ENCODE data around the gene ACYP2.
"Not testable (repeated sequence)": the region's sequence is repeated elsewhere in the genome, so short reads cannot be mapped to it uniquely, and the experiment has no call there.

Gene ACYP2

DNA sequence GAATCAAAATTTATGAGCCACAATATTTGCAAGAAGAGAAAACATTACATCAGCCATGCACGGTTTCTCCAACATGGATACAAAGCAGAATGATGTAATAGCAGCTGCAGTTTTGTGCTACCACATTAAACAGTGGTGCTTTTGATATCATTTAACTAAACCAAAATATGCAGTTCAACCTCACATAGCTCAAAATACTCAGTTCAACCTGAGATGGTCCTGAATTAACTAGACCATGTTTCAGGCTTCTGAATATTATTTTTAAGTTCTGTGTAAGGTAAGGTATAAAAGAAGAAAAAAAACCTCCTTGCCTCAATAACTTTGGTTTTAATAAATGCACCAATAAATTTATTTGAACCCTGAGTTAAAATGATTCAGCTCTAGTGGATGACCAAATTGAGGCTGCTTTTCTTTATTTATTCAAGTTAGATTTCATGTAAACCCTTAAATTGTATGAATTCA is 159.4 kb downstream of the ACYP2 start:
- DNase-seq: peak; percentile 45

DNA sequence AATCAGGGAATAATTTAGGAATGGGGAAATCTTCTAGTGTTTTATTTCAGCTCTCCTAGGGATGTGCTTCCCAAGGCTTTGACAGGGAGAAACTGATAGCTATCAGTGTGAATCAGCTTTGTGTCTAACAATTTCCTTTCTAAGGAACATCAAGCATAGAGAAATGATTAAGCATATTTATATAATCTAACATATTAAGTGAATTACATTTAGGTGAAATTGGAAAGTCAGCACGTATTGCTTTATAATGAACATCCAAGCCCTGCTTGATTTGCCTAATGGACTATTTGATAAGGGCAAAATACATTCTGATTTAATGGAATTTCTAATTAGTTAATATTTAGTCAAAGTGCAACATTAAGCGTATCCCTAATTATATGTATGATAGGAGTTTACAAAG is 160.1 kb downstream of the ACYP2 start:
- no peak for DNase-seq

- no peak for DNase-seq
Observed at GRCh38 chr2:54279385-54279784, 164.0 kb downstream of the ACYP2 start.

- no peak for DNase-seq
Observed at GRCh38 chr2:54284826-54285225, 169.4 kb downstream of the ACYP2 start.

DNA sequence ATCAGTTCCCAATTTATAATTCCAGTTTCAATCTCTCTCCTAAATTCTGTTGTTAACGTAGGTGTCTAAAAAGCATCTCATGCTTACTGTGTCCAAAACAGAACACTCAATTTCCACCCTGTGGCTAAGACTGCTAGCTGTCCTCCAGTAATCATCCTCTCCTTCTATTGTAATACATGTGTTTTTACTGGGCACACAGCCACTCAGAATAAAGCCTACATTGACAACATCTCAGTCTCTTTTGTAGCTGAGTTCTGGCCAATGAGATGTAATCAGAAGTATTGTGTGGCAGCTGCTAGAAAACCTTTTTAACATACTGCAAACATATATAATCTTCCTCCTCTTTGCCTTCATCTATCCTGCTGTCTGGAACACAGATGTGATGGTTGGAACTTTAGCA is 170.0 kb downstream of the ACYP2 start:
- DNase-seq: no peak

DNA sequence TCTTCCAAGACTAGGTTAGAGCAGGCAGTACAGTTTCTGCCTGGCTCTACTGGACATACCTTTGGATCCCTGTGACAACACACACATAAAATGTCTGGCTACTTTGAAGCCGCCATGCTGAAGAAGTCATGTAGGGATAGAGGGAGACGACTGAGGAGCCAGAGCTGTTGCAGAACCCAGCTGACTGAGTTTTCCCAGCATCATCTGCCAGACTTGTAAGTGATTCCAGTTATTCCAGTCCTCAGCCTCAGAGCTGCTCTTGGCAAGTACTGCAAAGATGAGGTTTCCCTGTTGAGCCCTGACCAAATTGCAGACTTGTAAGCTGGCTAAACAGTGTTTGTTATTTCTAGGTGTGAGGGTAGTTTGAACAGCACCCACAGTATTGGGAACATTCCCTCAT is 172.1 kb downstream of the ACYP2 start:
- DNase-seq: no peak

DNA sequence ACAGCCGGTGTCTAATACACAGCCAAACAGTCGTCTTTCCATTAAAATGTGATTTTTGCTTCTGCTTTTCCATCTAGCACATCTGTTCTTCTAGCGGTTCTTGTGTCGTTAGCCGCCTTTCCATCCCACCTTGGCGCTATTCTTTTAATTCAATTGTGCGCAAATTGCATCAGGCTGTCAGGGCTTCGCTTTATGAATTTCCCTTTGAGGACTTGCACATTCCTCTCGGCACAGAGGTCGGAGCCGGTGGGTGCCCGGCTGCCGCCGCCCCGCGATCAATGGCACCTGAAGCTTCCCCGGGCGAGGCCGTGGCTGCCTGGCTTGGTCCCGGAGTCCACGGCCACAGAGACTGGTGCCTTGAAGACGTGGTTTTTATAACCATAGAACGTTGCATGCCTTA is 174.5 kb downstream of the ACYP2 start:
- DNase-seq: no peak

DNA sequence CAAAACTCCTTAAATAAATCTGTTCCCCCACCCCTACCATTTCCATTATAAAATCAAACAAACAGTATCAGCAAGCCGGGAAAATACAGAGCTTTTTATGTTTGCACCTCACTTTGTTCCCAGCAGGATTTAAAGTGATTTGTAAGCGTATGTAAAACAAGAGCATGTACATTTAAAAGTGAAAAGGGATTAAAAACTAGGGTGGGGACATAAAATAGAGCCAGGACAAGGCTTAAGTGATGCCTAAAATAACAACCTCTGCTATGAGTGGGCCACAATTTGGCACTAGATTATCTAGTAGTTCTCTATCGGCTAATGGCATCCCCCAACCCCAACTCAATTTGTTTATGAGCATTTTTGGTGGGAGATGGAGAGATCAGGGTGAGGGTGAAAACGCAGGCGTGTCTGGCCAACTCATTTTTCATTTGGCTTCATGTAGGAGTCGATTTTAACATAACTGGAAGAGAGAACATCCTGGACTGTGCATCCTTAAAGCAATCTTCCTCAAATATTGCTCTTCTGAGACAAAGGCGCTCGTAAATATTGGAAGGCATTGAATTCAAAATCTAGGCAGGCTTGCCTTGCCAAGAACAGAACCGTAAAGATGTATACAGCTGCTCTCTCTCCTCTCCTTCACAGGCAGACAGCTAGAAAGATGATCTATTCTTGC is 175.1 kb downstream of the ACYP2 start:
- no peak for DNase-seq

GRCh38 chr2:54294665-54295064 is 179.2 kb downstream of the ACYP2 start:
- DNase-seq: not testable (repeated sequence)

GRCh38 chr2:54295911-54296310 is 180.5 kb downstream of the ACYP2 start:
- no peak for DNase-seq

DNA sequence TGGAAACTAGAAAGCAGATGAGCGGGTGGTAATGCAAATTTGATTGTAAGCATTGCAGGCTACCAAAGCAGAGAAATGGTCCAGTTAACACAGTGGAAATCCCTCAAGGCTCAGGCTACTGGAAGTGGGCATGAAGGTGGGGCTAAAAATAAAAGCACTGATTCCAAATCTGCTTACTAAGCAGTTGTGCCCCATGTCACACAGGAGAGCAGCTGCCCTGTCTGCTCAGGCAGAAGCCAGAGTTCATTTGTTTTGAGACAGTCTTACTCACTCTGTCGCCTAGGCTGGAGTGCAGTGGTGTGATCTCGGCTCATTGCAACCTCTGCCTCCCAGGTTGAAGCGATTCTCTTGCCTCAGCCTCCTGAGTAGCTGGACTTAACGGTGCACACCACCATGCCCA is 183.1 kb downstream of the ACYP2 start:
- DNase-seq: no peak

GRCh38 chr2:54303631-54304030 is 188.2 kb downstream of the ACYP2 start:
- no peak for DNase-seq

DNA sequence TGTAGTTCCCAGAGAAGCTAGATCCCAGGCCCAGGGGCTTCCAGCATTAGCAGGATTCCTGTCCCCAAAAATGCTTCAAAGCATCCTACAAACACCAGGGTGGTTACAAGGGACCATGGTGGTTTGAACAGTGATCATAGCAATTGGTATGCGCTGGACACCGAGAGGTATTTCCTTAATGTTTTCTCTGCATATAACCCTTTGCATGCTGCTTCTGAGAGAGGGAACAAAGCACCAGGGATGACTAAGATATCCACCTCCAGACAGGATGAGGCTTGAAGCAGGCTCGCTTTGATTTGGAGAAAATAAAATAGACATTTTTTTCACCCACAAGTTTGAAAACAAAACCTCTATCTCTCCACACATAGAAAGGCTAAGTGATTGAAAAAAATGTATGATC is 191.1 kb downstream of the ACYP2 start:
- DNase-seq: peak; percentile 59

GRCh38 chr2:54308186-54308585 is 192.8 kb downstream of the ACYP2 start:
- peak; percentile 21 for DNase-seq

GRCh38 chr2:54308782-54309181 is 193.4 kb downstream of the ACYP2 start:
- no peak for DNase-seq

- DNase-seq: peak; percentile 41
Observed at GRCh38 chr2:54310311-54310710, 194.9 kb downstream of the ACYP2 start.

GRCh38 chr2:54310961-54311360 is 195.5 kb downstream of the ACYP2 start:
- DNase-seq: no peak

DNA sequence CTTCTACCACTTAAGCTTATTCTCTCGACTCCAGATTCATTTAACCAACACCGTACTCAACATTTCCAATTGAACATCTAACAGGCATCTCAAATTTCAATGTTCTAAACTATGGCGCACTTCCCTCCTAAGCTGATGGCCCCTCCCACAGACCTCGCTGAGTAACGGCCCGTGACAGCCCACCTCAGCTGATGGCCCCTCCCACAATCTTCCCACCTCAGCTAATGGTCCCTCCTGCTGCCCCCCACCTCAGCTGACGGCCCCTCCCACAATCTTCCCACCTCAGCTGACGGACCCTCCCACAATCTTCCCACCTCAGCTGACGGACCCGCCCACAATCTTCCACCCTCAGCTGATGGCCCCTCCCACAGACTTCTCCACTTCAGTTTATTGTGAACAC is 197.7 kb downstream of the ACYP2 start:
- no peak for DNase-seq

GRCh38 chr2:54317973-54318372 is 202.6 kb downstream of the ACYP2 start:
- DNase-seq: no peak

DNA sequence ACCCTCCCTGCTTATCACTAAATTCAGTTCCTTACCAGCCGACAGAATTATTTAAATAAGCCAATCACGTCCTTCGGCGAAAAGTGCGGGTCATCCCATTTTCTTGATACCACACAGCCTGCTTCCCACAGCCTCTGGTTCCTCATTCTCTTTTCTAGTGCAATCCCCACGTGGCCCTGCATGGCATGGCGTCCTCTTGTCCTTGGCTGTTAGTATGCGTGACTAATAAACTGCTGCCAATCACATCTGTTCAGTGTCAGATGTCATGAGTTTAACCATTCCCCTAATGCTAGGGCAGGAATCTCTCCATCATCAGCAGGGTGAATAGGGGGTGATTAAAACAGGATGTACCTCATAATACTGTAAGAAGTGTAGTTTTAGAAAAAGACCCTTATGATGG is 203.4 kb downstream of the ACYP2 start:
- DNase-seq: no peak

DNA sequence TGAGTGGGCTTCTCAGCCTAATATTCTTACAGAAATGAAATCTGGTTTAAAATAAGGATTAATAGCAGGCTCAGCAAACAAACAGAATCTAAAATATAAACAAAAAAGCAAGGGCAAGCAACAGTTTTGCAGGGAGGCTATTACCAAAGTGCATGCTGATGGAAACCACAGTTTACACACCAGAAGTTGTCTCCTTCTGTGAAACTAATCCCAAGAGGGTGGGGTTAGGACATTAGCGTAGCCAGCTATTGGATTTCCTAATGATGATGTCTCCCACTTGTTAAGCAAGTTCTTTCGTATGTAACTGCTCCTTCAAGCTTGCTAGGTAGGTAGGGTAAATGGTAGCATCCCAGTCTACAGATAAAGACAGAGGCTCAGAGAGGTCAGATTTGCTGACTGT is 205.6 kb downstream of the ACYP2 start:
- DNase-seq: no peak

- not testable (repeated sequence) for DNase-seq
Observed at GRCh38 chr2:54324517-54324916, 209.1 kb downstream of the ACYP2 start.

- DNase-seq: no peak
Observed at GRCh38 chr2:54325148-54325547, 209.7 kb downstream of the ACYP2 start.

DNA sequence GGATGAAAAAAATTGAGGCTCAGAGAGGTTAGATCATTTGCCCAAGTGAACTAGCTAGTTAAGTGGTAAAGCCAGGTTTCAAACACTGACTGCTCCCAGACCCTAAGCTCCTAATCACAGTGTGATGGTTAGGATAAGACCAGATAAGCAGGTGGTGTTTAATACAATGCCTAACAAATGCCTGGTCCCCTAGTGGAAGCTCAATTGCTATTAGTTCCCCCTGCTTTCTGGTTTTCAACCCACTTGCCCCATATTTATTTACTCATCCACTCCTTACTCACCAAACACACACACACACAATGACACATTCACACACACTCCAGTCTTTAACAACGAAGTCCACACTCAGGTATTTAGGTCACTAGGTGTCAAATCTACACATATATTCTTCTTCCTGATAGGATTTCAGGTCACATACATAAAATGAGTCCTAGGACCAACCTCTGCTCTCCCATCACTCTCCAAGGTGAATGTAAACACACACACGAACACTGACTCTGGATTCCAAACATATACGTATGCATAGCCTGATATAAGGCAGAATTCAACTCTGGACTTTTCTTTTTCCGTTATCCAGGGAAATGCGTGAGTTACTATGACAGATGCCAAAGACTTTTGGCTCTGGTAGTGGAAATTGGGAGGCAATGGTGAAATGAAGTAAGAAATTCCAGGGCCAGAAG is 214.2 kb downstream of the ACYP2 start:
- DNase-seq: no peak
